ENCODE results near the gene USP20. TPM values are rescaled to one million over a fixed set of nuclear protein-coding genes. Genes with fewer than 3 reads are reported as not detected.
A peak's percentile ranks its signal among the peaks of the same experiment; 100 is the strongest.
"Not testable (repeated sequence)": the region's sequence is repeated elsewhere in the genome, so short reads cannot be mapped to it uniquely, and the experiment has no call there.

The USP20 gene
- total RNA-seq, result 100 to 1,000 TPM; 107 to 111 TPM

DNA sequence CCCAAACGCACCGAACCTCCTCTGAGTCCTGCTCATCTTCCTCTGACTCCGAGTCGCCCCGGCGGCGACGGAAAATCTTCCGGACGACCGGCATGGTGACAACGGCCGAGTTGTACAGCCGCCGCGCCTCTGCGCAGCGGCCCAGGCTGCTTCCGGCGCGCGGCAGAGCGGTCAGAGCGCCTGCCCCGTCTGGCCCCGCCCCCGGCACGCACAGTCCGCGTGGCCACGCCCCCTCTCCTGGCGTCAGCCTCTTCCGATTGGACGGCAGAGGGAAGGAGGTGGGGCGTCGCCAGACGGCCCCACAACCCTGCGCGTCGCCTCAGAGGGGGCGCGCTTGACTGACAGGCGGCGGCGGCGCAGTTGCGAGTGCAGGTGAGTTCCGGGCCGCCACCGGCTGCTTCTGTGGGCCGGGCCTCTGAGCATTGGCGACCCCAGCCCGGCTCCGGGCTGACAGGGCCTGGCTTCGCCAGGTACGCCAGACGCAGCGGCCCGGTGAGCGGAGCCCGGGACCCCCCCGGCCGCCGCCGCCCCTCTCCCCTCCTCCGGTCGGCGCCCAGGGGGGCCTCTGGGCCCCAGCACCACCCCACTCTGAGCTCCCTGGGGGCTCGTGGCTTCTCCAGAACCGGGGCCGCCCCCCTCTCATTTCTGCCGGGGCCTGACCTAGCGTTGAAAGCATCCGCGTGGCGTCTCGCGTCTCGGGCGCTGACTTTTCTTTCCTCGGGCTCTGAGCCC lies at the start of gene USP20, which contains the start of gene C9orf78:
USP20 (plus strand) TSS at position 331 of the 732 bp plus-strand sequence. CDS start 17,098 bp downstream, outside the sequence.
C9orf78 (minus strand) TSS at position 148 of the 732 bp plus-strand sequence; CDS start at position 94, 54 bp downstream.
- Mint-ChIP-seq H3K4me3 (peak within 1 kb of the TSS; percentile 95), H3K27me3 (no peaks in the 10 kb centered on the region), H3K27ac (peak within 1 kb of the TSS; percentile 96), H3K4me1 (peaks cover 49% of the 10 kb centered on the region), H3K9me3 (no peaks in the 10 kb centered on the region), H3K36me3 (peaks cover 30% of the 10 kb centered on the region)
- POLR2A ChIA-PET, result interaction anchor here (0.6 to 6.7 kb wide), 19 partner anchors 9 to 216 kb away, joined by 3 to 96 read pairs (median 4); partner anchors contain the start of genes TOR1A and TOR1B
- DNase-seq (peak; percentile 100), ATAC-seq (ENCODE audit: low read depth) (peak; percentile 91)

DNA sequence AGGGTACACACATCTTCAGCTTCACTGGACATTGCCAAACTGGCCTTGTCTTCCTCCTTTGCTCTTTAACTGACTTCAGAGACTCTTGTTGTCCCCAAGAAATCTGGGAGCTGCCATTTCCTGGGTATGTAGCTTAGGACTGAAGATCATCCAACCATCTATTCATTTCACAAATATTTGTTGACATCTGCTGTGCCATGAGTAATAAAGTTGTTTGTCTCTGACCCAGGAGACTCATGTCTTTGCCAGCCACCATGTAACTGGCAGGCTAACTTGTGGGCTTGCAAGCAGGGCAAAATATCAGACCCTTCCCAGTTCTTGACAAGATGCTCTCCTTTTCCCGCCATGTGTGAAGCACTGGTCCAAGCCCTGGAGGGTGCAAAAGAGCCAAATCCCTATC lies 49.4 kb upstream of the USP20 start:
- H3K36me3 Mint-ChIP-seq, result no peaks in the 10 kb centered on the region
- ATAC-seq (ENCODE audit: low read depth), result no peak

DNA sequence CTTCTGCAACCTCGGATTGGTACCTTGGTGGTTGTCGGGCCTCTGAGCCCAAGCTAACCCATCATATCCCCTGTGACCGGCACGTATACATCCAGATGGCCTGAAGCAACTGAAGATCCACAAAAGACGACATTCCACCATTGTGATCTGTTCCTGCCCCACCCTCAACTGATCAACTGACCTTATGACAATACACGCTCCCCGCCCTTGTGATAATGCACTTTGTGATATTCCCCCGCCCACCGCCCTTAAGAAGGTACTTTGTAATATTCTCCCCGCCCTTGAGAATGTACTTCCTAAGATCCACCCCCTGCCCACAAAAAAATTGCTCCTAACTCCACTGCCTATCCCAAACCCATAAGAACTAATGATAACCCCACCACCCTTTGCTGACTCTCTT lies 48.8 kb upstream of the USP20 start:
- ATAC-seq (ENCODE audit: low read depth) (no peak), DNase-seq (no peak)
- H3K27ac Mint-ChIP-seq, result no peak overlapping the region
- H3K27me3 Mint-ChIP-seq, result peaks cover 20% of the 10 kb centered on the region
- no peaks in the 10 kb centered on the region for H3K9me3 Mint-ChIP-seq
- POLR2A ChIA-PET, result no interaction called here
- no peaks in the 10 kb centered on the region for H3K36me3 Mint-ChIP-seq
- peaks cover 7% of the 10 kb centered on the region for H3K4me1 Mint-ChIP-seq
- no peak overlapping the region for H3K4me3 Mint-ChIP-seq

More for the DNA sequence above, 49.4 kb upstream of the USP20 start:
- H3K4me1 Mint-ChIP-seq, result peaks cover 7% of the 10 kb centered on the region
- no peak overlapping the region for H3K4me3 Mint-ChIP-seq
- no peak for DNase-seq
- no peaks in the 10 kb centered on the region for H3K9me3 Mint-ChIP-seq
- H3K27me3 Mint-ChIP-seq, result peaks cover 20% of the 10 kb centered on the region
- no peak overlapping the region for H3K27ac Mint-ChIP-seq
- POLR2A ChIA-PET, result interaction anchor here (0.5 to 0.6 kb wide), 2 partner anchors 10 to 48 kb away, joined by 3 read pairs; no protein-coding TSS in a partner anchor

- no peaks in the 10 kb centered on the region for H3K9me3 Mint-ChIP-seq
- POLR2A ChIA-PET, result interaction anchor here (0.9 kb wide), 1 partner anchor 57 kb away, joined by 6 read pairs; no protein-coding TSS in a partner anchor
- no peak overlapping the region for H3K27ac Mint-ChIP-seq
- H3K36me3 Mint-ChIP-seq, result no peaks in the 10 kb centered on the region
- no peak for DNase-seq
- H3K4me3 Mint-ChIP-seq, result no peak overlapping the region
- peaks cover 2% of the 10 kb centered on the region for H3K27me3 Mint-ChIP-seq
- H3K4me1 Mint-ChIP-seq, result peaks cover 7% of the 10 kb centered on the region
- ATAC-seq (ENCODE audit: low read depth), result no peak
Observed at GRCh38 chr9:129794549-129794948, 40.7 kb upstream of the USP20 start.

- not testable (repeated sequence) for H3K4me1 Mint-ChIP-seq; H3K36me3 Mint-ChIP-seq; H3K27me3 Mint-ChIP-seq; ATAC-seq (ENCODE audit: low read depth); H3K4me3 Mint-ChIP-seq; H3K9me3 Mint-ChIP-seq; H3K27ac Mint-ChIP-seq; DNase-seq
- POLR2A ChIA-PET, result interaction anchor here (0.7 kb wide), 1 partner anchor 11 kb away, joined by 3 read pairs; no protein-coding TSS in a partner anchor
Observed at GRCh38 chr9:129796029-129796428, 39.2 kb upstream of the USP20 start.

- Mint-ChIP-seq H3K9me3 (no peaks in the 10 kb centered on the region), H3K27ac (no peak overlapping the region)
- POLR2A ChIA-PET, result no interaction called here
Observed at GRCh38 chr9:129798973-129799372, 36.3 kb upstream of the USP20 start.

DNA sequence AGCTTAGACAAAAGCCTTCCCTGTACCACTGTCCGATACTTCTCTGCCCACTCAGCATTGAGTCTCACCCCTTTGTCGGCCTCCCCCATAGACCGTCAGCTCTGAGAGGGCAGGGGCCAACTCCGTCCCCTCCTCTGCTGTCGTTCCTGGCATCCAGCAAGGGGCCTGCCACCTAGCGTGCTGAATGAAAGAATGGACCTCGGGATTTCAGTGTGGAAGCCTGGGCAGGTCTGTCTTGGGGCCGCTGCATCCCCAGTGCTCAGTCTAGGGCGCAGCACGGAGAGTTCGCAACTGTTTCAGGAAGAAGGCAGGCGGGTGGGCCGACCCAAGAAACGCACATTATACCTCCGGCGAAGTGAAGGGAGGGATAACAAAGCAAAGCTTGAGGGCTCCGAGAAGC lies 33.8 kb upstream of the USP20 start:
- Mint-ChIP-seq H3K4me1 (peaks cover 21% of the 10 kb centered on the region), H3K36me3 (peaks cover 18% of the 10 kb centered on the region), H3K27ac (peak overlapping the region; percentile 25), H3K4me3 (peak overlapping the region; percentile 58), H3K9me3 (no peaks in the 10 kb centered on the region), H3K27me3 (no peaks in the 10 kb centered on the region)
- POLR2A ChIA-PET, result interaction anchor here (0.6 kb wide), 1 partner anchor 85 kb away, joined by 3 read pairs; no protein-coding TSS in a partner anchor
- ATAC-seq (ENCODE audit: low read depth) (no peak), DNase-seq (no peak)

More at GRCh38 chr9:129798973-129799372, 36.3 kb upstream of the USP20 start:
- no peak overlapping the region for H3K4me3 Mint-ChIP-seq
- peaks cover 8% of the 10 kb centered on the region for H3K4me1 Mint-ChIP-seq
- H3K27me3 Mint-ChIP-seq, result no peaks in the 10 kb centered on the region
- DNase-seq (no peak), ATAC-seq (ENCODE audit: low read depth) (no peak)
- peaks cover 2% of the 10 kb centered on the region for H3K36me3 Mint-ChIP-seq

GRCh38 chr9:129802833-129803675 lies 32.2 kb upstream of the USP20 start, which contains the start of gene TOR1B:
TSS of gene TOR1B (plus strand) at chr9:129803184. CDS start at chr9:129803213, 29 bp downstream.
- peaks cover 21% of the 10 kb centered on the region for H3K4me1 Mint-ChIP-seq
- POLR2A ChIA-PET, result interaction anchor here (0.7 to 1.9 kb wide), 13 partner anchors 15 to 663 kb away, joined by 3 to 16 read pairs (median 3); partner anchors contain the start of genes C9orf78 and NTMT1
- H3K27ac Mint-ChIP-seq, result peak within 1 kb of the TSS; percentile 94
- peaks cover 28% of the 10 kb centered on the region for H3K36me3 Mint-ChIP-seq
- H3K9me3 Mint-ChIP-seq, result no peaks in the 10 kb centered on the region
- ATAC-seq (ENCODE audit: low read depth), result peak; percentile 91
- DNase-seq, result peak; percentile 98
- no peaks in the 10 kb centered on the region for H3K27me3 Mint-ChIP-seq
- H3K4me3 Mint-ChIP-seq, result peak within 1 kb of the TSS; percentile 94

DNA sequence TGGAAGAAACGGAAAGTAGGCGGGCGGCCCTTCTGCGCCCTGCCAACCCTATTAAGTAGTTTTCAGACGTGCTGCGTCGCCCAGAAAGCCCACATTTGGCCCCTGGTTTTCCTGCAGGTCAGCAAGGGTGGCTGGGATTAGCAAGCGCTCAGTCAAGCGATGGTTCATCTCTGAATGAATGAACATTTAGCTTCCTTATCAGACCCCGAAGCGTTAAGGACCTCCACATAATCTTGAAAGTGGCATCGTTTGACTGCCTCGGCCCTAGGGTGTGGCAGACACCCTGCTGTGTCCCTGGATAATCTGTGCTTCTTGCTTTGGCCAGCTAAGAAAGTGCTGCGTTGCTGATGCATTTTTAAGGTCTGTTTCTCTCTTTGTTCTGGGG lies 31.6 kb upstream of the USP20 start:
- Mint-ChIP-seq H3K4me3 (peak overlapping the region; percentile 94), H3K4me1 (peaks cover 21% of the 10 kb centered on the region), H3K9me3 (no peaks in the 10 kb centered on the region), H3K27me3 (no peaks in the 10 kb centered on the region), H3K27ac (peak overlapping the region; percentile 80), H3K36me3 (peaks cover 31% of the 10 kb centered on the region)
- no peak for ATAC-seq (ENCODE audit: low read depth)
- POLR2A ChIA-PET, result interaction anchor here (0.7 to 1.9 kb wide), 12 partner anchors 14 to 663 kb away, joined by 3 to 16 read pairs (median 4); partner anchors contain the start of genes C9orf78 and NTMT1
- DNase-seq, result no peak

GRCh38 chr9:129806061-129806460 lies 29.2 kb upstream of the USP20 start:
- ATAC-seq (ENCODE audit: low read depth) (no peak), DNase-seq (no peak)
- peak overlapping the region; percentile 16 for H3K4me3 Mint-ChIP-seq
- H3K36me3 Mint-ChIP-seq, result peaks cover 38% of the 10 kb centered on the region
- H3K27me3 Mint-ChIP-seq, result no peaks in the 10 kb centered on the region
- peak overlapping the region; percentile 13 for H3K27ac Mint-ChIP-seq
- no peaks in the 10 kb centered on the region for H3K9me3 Mint-ChIP-seq
- H3K4me1 Mint-ChIP-seq, result peaks cover 25% of the 10 kb centered on the region
- POLR2A ChIA-PET, result interaction anchor here (0.6 to 1.7 kb wide), 4 partner anchors 15 to 771 kb away, joined by 3 to 4 read pairs (median 4); no protein-coding TSS in a partner anchor

DNA sequence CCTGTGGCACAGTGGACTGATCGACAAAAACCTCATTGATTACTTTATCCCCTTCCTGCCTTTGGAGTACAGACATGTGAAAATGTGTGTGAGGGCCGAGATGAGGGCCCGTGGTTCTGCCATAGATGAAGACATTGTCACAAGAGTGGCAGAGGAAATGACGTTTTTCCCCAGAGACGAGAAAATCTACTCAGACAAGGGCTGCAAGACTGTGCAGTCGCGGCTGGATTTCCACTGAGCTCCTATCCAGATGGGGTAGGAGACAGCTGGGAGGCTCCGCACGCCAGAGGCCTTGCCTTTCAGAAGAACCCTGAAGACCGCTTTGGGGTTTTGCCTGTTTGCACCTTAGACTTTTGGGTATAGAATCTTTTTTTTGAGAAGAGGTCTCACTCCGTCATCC lies 25.9 kb upstream of the USP20 start:
- Mint-ChIP-seq H3K27ac (peak overlapping the region; percentile 16), H3K9me3 (no peaks in the 10 kb centered on the region), H3K27me3 (no peaks in the 10 kb centered on the region), H3K4me3 (no peak overlapping the region), H3K36me3 (peaks cover 39% of the 10 kb centered on the region), H3K4me1 (peaks cover 20% of the 10 kb centered on the region)
- ATAC-seq (ENCODE audit: low read depth) (no peak), DNase-seq (no peak)
- POLR2A ChIA-PET, result interaction anchor here (0.7 to 2.4 kb wide), 5 partner anchors 9 to 1835 kb away, joined by 3 to 7 read pairs (median 3); no protein-coding TSS in a partner anchor

DNA sequence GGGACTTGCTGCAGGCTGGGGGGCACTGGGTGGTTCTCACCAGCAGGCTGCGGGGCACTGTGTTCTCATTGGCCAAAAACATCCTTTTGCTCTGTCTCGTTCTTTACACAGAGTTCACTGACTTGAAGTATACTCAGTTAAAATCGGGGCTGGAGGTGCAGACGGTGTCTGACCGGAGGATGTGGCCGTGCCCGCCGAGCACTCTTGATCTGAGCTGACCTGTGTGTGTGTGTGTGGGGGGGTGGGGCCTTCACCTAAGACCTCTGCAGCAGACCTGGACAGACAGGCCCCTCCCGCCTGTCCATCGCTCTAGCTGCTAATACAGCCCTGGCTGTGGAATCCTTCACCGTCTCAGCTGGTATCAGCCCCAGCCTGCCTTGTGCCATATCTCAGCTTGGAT lies 25.1 kb upstream of the USP20 start:
- H3K9me3 Mint-ChIP-seq, result no peaks in the 10 kb centered on the region
- POLR2A ChIA-PET, result interaction anchor here (1.0 to 2.4 kb wide), 3 partner anchors 13 to 26 kb away, joined by 3 to 7 read pairs (median 3); no protein-coding TSS in a partner anchor

More for the DNA sequence above, 25.1 kb upstream of the USP20 start:
- Mint-ChIP-seq H3K27me3 (no peaks in the 10 kb centered on the region), H3K27ac (no peak overlapping the region), H3K4me3 (no peak overlapping the region), H3K36me3 (peaks cover 40% of the 10 kb centered on the region), H3K4me1 (peaks cover 20% of the 10 kb centered on the region)
- ATAC-seq (ENCODE audit: low read depth) (no peak), DNase-seq (no peak)
